PC-9 (cell line): Measurements from ENCODE around the gene ZDHHC5.

Experiments used
- CTCF ChIP-seq: fragments of 200-600 bp; sonication (generic); conservative IDR thresholded peaks from 2 replicates; pipeline ENCODE4 v1.6.1; 2017; ENCODE audit warnings: mixed run types, antibody characterized with exemption, mild to moderate bottlenecking, moderate library complexity
- EZH2 ChIP-seq: fragments of 200-600 bp; sonication (generic); IDR thresholded peaks from 2 replicates; pipeline ENCODE4 v1.8.0; 2017; ENCODE audit warnings: antibody characterized with exemption, low read depth

GRCh38 chr11:57641011-57641807, 26.7 kb upstream of the ZDHHC5 start:
- TF ChIP-seq CTCF (peak; percentile 71), EZH2 (no peak)
